ENCODE data around the gene RASSF3.

RASSF3 gene

GRCh38 chr12:64695550-64695949 is 85.3 kb downstream of the RASSF3 start:
- DNase-seq: no peak

DNA sequence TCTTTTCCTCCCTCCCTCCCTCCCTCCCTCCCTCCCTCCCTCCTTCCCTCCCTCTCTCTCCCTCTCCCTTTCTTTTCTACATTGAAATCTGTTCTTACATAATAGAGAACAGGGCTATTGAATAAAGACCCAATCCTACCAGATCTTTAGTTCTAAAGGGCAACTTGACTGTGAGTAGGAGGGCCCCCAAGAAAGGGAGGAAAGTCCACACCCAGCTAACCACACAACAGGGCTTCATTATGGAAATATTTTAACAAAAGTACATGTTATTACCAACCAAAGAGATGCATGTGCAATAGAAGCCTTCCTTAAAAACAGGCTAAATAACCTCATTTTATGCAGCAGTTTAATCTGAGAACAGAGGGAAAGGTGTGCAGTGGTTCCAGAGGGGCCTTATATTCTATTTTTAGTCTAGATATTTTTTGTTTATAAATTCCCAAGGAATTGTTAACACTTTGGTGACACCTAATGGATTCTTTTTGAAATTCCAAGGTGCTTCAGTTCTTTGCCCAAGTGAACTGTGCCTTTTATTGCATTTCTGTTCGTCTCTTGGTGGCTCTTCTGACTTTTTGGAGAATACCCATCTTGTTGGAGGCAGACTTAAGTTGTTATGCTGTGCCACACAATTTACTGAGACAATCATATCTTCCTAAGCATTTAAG is 85.9 kb downstream of the RASSF3 start:
- DNase-seq: peak in 1 of 2 donors; percentile 8

- no peak for DNase-seq
Measured at GRCh38 chr12:64699504-64700115, 89.3 kb downstream of the RASSF3 start.

DNA sequence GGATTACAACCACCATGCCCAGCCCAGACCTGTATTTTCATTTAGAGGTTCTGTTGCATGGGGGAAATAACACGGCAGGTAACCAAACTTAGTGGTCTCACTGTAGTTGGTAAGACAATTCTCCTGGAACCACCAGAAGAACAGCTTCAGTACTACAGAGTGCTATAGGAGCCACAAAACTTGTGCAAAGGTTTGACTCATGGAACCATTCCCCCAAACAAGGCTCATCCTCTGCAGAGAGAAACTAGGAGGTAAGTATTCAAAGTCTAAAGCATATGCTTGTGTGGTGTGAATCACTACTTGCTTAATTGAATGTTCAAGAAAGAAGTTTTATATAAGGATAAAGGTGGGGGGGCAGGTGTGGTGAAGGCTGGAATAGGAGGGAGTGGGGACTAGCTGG is 90.2 kb downstream of the RASSF3 start:
- DNase-seq: no peak

- no peak for DNase-seq
Measured at GRCh38 chr12:64701283-64701682, 91.0 kb downstream of the RASSF3 start.

DNA sequence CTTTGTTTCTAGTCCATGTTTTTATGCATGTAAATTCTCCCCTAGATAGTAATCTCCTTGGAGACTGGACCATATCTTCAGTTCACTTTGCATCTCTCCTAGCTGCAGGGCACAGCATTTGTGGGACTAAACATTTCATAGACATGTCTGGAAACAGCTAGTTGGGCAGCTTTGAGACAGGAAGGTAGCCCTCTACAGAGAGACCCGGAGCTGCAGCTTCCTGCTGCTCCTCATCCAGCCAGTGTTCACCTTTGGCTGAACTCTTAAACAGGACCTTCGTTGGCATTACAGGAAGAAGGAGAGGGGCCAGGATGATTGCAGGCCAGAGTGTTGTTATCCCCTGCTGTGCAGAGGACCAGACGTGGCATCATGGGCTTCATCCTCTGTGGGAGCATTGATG is 96.0 kb downstream of the RASSF3 start:
- DNase-seq: no peak

DNA sequence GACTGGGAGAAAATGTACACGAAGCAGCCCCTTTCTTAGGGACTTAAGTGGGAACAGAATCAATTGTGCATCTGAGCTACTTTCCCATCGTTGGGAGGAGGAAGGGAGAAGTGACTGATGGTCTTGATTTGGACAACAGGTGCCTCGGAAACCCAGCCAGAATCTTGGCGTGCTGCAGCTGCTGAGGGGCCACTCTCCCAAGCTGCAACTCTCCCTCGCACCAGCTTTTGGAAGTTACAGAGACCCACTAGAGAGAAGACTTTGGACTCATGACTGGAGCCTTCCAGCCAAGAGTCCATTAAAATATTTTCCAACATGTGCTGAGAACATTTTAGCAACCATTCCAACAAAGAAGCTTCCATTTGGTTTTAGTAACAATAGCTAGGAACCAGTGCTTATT is 96.6 kb downstream of the RASSF3 start:
- DNase-seq: no peak

GRCh38 chr12:64707362-64707761 is 97.1 kb downstream of the RASSF3 start:
- DNase-seq: no peak

DNA sequence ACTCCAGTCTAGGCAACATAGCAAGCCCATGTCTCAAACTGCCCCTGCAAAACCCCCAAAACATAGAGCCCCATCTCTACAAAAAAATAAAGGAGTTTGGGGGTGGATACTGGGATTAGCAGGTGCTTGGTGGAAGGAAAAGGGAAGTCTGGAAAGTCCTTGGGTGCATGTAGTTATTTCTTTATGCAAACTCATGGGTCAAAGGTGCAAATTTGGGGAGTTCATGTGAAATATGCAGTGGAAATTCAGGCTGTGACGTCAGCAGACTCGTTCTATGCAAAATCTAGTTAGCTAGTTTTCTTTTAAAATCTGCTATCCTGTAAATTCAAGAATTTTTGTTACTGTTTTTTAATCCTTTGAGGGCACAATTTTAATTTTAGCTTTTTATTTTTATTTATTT is 97.6 kb downstream of the RASSF3 start:
- DNase-seq: no peak

DNA sequence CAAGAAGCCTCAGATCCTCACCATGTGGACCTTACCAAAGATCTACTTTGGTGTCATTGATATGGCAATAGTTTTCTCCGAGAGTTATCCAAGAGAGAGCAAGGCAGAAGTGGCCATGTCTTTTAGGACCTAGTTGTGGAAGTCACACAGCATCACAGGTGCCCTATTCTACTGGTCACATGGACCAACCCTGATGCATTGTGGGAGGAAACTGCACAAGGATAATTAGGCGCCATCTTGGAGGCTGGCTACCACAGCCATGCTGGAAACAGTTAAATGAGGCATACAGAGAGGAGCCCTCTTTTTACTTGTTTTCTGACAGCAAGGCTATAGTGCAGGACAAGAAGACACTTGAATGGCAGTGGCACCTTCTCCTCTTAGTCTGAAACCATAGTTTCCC is 99.1 kb downstream of the RASSF3 start:
- DNase-seq: no peak

DNA sequence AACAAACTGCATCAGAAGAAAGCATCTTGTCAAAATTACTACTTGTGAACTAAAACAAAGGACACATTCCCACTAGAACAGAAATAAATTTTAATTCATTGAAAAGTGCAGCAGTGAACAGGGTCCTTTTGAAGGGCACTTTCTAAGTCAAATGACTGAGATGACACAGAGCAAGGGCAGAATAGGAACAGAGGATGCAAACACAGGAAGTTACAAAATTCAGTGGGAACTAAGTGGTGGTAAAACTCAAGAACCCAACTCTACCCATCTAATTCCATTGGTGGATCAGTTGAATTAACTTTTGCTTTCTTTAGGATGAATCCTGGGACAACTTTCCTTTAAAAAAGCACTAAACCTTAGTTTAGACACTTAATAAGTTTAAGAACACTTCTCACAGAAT is 103.1 kb downstream of the RASSF3 start:
- no peak for DNase-seq

GRCh38 chr12:64714551-64714968 is 104.3 kb downstream of the RASSF3 start:
- no peak for DNase-seq

DNA sequence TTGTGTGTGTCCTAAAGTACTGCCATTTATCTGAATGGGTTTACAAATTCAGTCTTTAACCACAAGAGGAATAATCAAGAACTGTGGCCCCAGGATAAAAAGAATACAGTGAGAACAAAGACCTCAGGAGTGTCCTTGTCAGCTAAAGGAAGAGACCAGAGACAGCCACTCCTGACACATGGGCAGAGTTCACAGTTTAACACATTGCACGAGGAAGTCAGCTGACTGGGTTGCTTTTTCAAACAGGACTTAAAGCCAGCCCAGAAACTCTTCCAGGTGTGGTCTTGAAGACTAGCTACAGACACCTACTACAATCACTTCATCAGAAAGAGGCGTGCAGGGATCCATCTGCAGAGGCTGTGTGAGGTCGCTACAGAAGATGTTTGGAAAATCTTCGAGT is 106.1 kb downstream of the RASSF3 start:
- DNase-seq: no peak

- no peak for DNase-seq
Measured at GRCh38 chr12:64716839-64717455, 106.7 kb downstream of the RASSF3 start.

DNA sequence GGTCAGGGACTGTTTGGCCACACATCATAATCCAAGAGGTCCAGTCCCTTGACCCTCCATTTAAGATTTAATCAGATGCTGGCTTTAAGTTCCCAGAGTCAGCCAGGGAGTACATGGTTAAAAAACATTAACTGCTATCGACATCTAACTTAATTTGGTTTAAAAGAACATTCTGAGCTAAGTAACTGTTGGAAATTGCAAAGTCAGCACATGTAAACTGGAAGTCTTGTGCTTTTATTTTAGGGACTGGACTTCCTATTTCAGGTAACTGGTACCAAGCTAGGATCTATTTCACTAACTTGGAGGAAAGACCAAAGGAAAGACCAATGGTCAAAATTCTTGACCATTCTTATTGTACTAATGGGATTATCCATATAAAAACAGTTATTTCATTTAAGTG is 108.4 kb downstream of the RASSF3 start:
- DNase-seq: no peak

- DNase-seq: no peak
Measured at GRCh38 chr12:64720884-64721283, 110.6 kb downstream of the RASSF3 start.

GRCh38 chr12:64722835-64723234 is 112.5 kb downstream of the RASSF3 start:
- no peak for DNase-seq

- DNase-seq: no peak
Measured at GRCh38 chr12:64723630-64724029, 113.3 kb downstream of the RASSF3 start.

GRCh38 chr12:64724201-64724745 is 114.0 kb downstream of the RASSF3 start:
- no peak for DNase-seq

GRCh38 chr12:64729909-64730587 is 119.8 kb downstream of the RASSF3 start:
- DNase-seq: peak in 1 of 2 donors; percentile 52

DNA sequence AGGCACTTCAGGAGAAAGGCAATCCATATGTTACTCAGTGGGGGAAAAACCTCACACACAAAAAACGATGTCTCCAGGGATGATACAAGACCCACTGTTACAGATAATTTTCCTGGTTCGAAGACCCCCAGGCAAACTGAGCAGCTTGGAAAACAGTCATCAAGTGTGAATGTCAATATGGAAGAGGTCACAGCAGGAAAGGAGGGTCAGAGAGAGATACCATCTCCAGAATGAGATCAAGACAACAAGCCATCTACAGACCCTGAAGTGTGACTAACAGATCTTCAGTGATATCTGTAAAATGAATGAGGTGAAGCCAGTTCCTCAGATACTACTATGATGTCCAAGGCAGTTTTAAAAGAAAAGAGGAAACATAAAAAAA is 120.3 kb downstream of the RASSF3 start:
- DNase-seq: peak in 1 of 2 donors; percentile 33

DNA sequence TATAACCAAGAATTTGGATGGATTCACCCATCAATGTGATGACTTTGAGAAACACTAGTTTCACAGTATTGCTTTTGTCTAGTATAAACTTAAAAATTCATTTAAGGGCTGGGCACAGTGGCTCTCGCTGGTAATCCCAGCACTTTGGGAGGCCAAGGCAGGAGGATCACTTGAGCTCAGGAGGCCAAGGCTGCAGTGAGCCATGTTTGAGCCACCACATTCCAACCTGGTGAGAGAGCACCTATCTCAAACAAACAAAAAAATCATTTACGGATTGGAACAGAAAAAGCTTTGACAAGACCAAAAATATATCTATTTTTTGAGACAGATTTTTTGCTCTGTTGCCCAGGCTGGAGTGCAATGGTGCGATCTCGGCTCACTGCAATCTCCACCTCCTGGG is 121.4 kb downstream of the RASSF3 start:
- DNase-seq: no peak

- DNase-seq: no peak
Measured at GRCh38 chr12:64733857-64734256, 123.6 kb downstream of the RASSF3 start.

DNA sequence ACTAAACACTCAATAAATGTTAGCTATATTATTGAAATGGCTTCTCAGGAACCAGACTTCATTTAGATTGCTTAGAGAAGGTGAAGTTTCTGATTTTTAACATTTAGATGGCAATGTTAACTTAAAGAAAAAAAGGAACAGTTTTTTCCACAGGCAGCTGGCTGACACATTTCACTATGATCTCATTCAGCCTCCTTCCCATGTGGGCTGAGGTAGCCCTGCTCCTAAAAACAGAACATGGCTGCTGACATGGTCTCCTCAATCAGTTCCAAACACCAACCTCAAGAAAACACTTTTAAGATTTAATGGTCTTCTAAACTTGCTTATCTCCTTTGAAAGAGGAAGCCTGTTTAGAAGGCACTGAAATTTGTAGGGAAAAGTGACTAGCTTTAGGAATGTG is 125.1 kb downstream of the RASSF3 start:
- DNase-seq: no peak

Measured in bone marrow (tissue), 2 donors.